Body of pancreas (tissue), 4 donors: ENCODE data around the gene AP1S2.

Source experiments
- POLR2A ChIP-seq, 3 donors: fragments of 450-650 bp; IDR thresholded peaks; one replicate each; pipeline ENCODE4 v1.6.1; 2016; ENCODE audit warnings: antibody characterized with exemption in 3 of 3, mild to moderate bottlenecking in 2 of 3
- TF ChIP-seq, protein P1 (sequence below), 7 experiments: fragments of 450-650 bp in 4 of 7; fragments of 200-600 bp in 3 of 7; sonication (generic) in 3 of 7; IDR thresholded peaks; one replicate each; pipeline ENCODE4 v1.5.1; 2016 to 2019; ENCODE audit warnings: antibody characterized with exemption in 7 of 7

DNA sequence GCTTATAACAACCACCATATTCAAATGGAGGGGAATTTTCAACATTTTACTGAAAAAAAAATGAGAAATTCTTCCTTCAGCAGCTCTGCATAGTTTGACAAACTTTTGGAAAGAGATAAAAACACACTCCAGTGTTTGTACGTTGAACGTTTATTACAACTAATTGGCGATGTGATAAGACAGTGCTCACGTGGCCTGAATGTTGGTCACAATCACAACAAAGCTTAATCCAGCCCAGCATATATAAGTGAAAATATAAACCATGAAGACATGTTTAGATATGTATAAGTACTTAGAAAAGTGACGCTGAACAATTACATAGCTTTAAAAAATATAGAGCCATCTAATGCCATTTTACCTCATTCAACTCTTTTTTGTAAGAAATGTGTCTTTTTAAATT lies 28.7 kb downstream of the AP1S2 start:
- TF ChIP-seq, protein P1, sequence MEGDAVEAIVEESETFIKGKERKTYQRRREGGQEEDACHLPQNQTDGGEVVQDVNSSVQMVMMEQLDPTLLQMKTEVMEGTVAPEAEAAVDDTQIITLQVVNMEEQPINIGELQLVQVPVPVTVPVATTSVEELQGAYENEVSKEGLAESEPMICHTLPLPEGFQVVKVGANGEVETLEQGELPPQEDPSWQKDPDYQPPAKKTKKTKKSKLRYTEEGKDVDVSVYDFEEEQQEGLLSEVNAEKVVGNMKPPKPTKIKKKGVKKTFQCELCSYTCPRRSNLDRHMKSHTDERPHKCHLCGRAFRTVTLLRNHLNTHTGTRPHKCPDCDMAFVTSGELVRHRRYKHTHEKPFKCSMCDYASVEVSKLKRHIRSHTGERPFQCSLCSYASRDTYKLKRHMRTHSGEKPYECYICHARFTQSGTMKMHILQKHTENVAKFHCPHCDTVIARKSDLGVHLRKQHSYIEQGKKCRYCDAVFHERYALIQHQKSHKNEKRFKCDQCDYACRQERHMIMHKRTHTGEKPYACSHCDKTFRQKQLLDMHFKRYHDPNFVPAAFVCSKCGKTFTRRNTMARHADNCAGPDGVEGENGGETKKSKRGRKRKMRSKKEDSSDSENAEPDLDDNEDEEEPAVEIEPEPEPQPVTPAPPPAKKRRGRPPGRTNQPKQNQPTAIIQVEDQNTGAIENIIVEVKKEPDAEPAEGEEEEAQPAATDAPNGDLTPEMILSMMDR (IDR thresholded peaks at IDR 0.05) = no peak
- TF ChIP-seq POLR2A (IDR thresholded peaks at IDR 0.05) = no peak
